ENCODE measurements around the gene CUL1.
"Not testable (repeated sequence)": the region's sequence is repeated elsewhere in the genome, so short reads cannot be mapped to it uniquely, and the experiment has no call there.

The CUL1 gene

GRCh38 chr7:148697256-148698006 is 1.3 kb upstream of the CUL1 start:
- DNase-seq, result no peak

- DNase-seq, result no peak
These were observed 701 bp upstream of the CUL1 start for GRCh38 chr7:148698007-148698396.

- DNase-seq, result no peak
These were observed 500 bp downstream of the CUL1 start for GRCh38 chr7:148699024-148699781.

- no peak for DNase-seq
These were observed 1.3 kb downstream of the CUL1 start for GRCh38 chr7:148699782-148700629.

GRCh38 chr7:148700661-148701064 is 2.0 kb downstream of the CUL1 start:
- DNase-seq, result no peak

- DNase-seq, result no peak
These were observed 2.7 kb downstream of the CUL1 start for GRCh38 chr7:148701414-148701813.

GRCh38 chr7:148702876-148703670 is 4.4 kb downstream of the CUL1 start:
- no peak for DNase-seq

GRCh38 chr7:148703671-148703962 is 4.9 kb downstream of the CUL1 start:
- not testable (repeated sequence) for DNase-seq

GRCh38 chr7:148704189-148704588 is 5.5 kb downstream of the CUL1 start:
- DNase-seq, result no peak

GRCh38 chr7:148704970-148705369 is 6.3 kb downstream of the CUL1 start:
- DNase-seq, result no peak

GRCh38 chr7:148706368-148706767 is 7.7 kb downstream of the CUL1 start:
- DNase-seq, result no peak

GRCh38 chr7:148708026-148708885 is 9.6 kb downstream of the CUL1 start:
- no peak for DNase-seq

- DNase-seq, result no peak
These were observed 10.3 kb downstream of the CUL1 start for GRCh38 chr7:148709014-148709413.

GRCh38 chr7:148710426-148710825 is 11.7 kb downstream of the CUL1 start:
- not testable (repeated sequence) for DNase-seq

- DNase-seq, result no peak
These were observed 12.7 kb downstream of the CUL1 start for GRCh38 chr7:148711191-148712102.

- no peak for DNase-seq
These were observed 14.1 kb downstream of the CUL1 start for GRCh38 chr7:148712678-148713329.

- no peak for DNase-seq
These were observed 15.8 kb downstream of the CUL1 start for GRCh38 chr7:148714498-148714897.

- no peak for DNase-seq
These were observed 16.3 kb downstream of the CUL1 start for GRCh38 chr7:148715027-148715426.

GRCh38 chr7:148717266-148717793 is 18.6 kb downstream of the CUL1 start:
- DNase-seq, result no peak

- DNase-seq, result no peak
These were observed 19.7 kb downstream of the CUL1 start for GRCh38 chr7:148718431-148718830.
